ENCODE measurements around the gene GLOD5. TPM values are rescaled to one million over a fixed set of nuclear protein-coding genes. Genes with fewer than 3 reads are reported as not detected.
A peak's percentile ranks its signal among the peaks of the same experiment; 100 is the strongest.

The GLOD5 gene
- total RNA-seq, 1 donor from 2014 or later: not detected

- Mint-ChIP-seq H3K27ac (no peak overlapping the region), H3K4me1 (no peaks in the 10 kb centered on the region), H3K4me3 (no peak overlapping the region), H3K36me3 (no peaks in the 10 kb centered on the region), H3K9me3 (peaks cover 4% of the 10 kb centered on the region), H3K27me3 (ENCODE audit: insufficient read depth, low read depth) (peaks cover 2% of the 10 kb centered on the region)
- no peak for DNase-seq (ENCODE audit: low spot score)
- TF ChIP-seq EZH2 (IDR thresholded peaks at IDR 0.05): no peak
- no peak for TF ChIP-seq EZH2phosphoT487 (IDR thresholded peaks at IDR 0.05)
- no peak for TF ChIP-seq CTCF (IDR thresholded peaks at IDR 0.05)
- Histone ChIP-seq H3K79me2 (ENCODE audit: low read depth) (no peaks in the 10 kb centered on the region), H3K27me3 (no peaks in the 10 kb centered on the region), H3F3A (ENCODE audit: low read depth) (no peaks in the 10 kb centered on the region), H3K36me3 (no peaks in the 10 kb centered on the region), H3K9ac (no peak overlapping the region), H3K4me2 (no peak overlapping the region), H3K27ac (no peak overlapping the region), H4K20me1 (ENCODE audit: low read depth) (no peaks in the 10 kb centered on the region), H3K4me1 (no peaks in the 10 kb centered on the region), H3K4me3 (no peak overlapping the region), H2AFZ (replicated peaks) (no peak overlapping the region), H3K9me3 (ENCODE audit: low read depth) (no peaks in the 10 kb centered on the region)
Measured at GRCh38 chrX:48726596-48726995, 35.0 kb upstream of the GLOD5 start.

GRCh38 chrX:48728653-48729052 is 32.9 kb upstream of the GLOD5 start:
- Histone ChIP-seq H3K9ac (no peak overlapping the region), H3K4me2 (no peak overlapping the region), H4K20me1 (ENCODE audit: low read depth) (no peaks in the 10 kb centered on the region), H3K9me3 (ENCODE audit: low read depth) (no peaks in the 10 kb centered on the region), H3F3A (ENCODE audit: low read depth) (no peaks in the 10 kb centered on the region), H3K79me2 (ENCODE audit: low read depth) (no peaks in the 10 kb centered on the region), H3K27ac (no peak overlapping the region), H3K36me3 (no peaks in the 10 kb centered on the region), H3K4me1 (no peaks in the 10 kb centered on the region), H3K27me3 (no peaks in the 10 kb centered on the region), H3K4me3 (no peak overlapping the region), H2AFZ (replicated peaks) (no peak overlapping the region)
- DNase-seq (ENCODE audit: low spot score): no peak
- TF ChIP-seq EZH2phosphoT487 (IDR thresholded peaks at IDR 0.05) (no peak), EZH2 (IDR thresholded peaks at IDR 0.05) (no peak), CTCF (IDR thresholded peaks at IDR 0.05) (no peak)
- peaks cover 4% of the 10 kb centered on the region for H3K9me3 Mint-ChIP-seq
- H3K27me3 Mint-ChIP-seq (ENCODE audit: insufficient read depth, low read depth): no peaks in the 10 kb centered on the region
- no peak overlapping the region for H3K27ac Mint-ChIP-seq
- H3K36me3 Mint-ChIP-seq: no peaks in the 10 kb centered on the region
- no peaks in the 10 kb centered on the region for H3K4me1 Mint-ChIP-seq
- H3K4me3 Mint-ChIP-seq: no peak overlapping the region

GRCh38 chrX:48736303-48736702 is 25.2 kb upstream of the GLOD5 start:
- no peak for DNase-seq (ENCODE audit: low spot score)
- no peak for TF ChIP-seq CTCF (IDR thresholded peaks at IDR 0.05)
- no peak for TF ChIP-seq EZH2 (IDR thresholded peaks at IDR 0.05)
- no peak for TF ChIP-seq EZH2phosphoT487 (IDR thresholded peaks at IDR 0.05)
- no peaks in the 10 kb centered on the region for H3K9me3 ChIP-seq (ENCODE audit: low read depth)
- H3K4me1 Mint-ChIP-seq: peaks cover 17% of the 10 kb centered on the region
- H3K36me3 Mint-ChIP-seq: no peaks in the 10 kb centered on the region
- peak overlapping the region; percentile 69 for H2AFZ ChIP-seq (replicated peaks)
- no peaks in the 10 kb centered on the region for H3K4me1 ChIP-seq
- peaks cover 10% of the 10 kb centered on the region for H3F3A ChIP-seq (ENCODE audit: low read depth)
- H3K4me3 Mint-ChIP-seq: peak overlapping the region; percentile 91
- H3K27me3 ChIP-seq: no peaks in the 10 kb centered on the region
- H3K9me3 Mint-ChIP-seq: peaks cover 14% of the 10 kb centered on the region
- no peaks in the 10 kb centered on the region for H3K79me2 ChIP-seq (ENCODE audit: low read depth)
- no peaks in the 10 kb centered on the region for H3K36me3 ChIP-seq
- H3K27ac Mint-ChIP-seq: peak overlapping the region; percentile 6
- no peak overlapping the region for H3K27ac ChIP-seq
- no peaks in the 10 kb centered on the region for H3K27me3 Mint-ChIP-seq (ENCODE audit: insufficient read depth, low read depth)
- H3K9ac ChIP-seq: no peak overlapping the region
- peak overlapping the region; percentile 60 for H3K4me3 ChIP-seq
- no peaks in the 10 kb centered on the region for H4K20me1 ChIP-seq (ENCODE audit: low read depth)
- peak overlapping the region; percentile 61 for H3K4me2 ChIP-seq

All from neural progenitor cell (in vitro differentiated cells).